Measurements from ENCODE around the gene TVP23B. TPM values are rescaled to one million over a fixed set of nuclear protein-coding genes. Genes with fewer than 3 reads are reported as not detected.

The TVP23B gene
- total and polyA plus RNA-seq, 2 donors from 2014 or later: 20.9 to 35.3 TPM

DNA sequence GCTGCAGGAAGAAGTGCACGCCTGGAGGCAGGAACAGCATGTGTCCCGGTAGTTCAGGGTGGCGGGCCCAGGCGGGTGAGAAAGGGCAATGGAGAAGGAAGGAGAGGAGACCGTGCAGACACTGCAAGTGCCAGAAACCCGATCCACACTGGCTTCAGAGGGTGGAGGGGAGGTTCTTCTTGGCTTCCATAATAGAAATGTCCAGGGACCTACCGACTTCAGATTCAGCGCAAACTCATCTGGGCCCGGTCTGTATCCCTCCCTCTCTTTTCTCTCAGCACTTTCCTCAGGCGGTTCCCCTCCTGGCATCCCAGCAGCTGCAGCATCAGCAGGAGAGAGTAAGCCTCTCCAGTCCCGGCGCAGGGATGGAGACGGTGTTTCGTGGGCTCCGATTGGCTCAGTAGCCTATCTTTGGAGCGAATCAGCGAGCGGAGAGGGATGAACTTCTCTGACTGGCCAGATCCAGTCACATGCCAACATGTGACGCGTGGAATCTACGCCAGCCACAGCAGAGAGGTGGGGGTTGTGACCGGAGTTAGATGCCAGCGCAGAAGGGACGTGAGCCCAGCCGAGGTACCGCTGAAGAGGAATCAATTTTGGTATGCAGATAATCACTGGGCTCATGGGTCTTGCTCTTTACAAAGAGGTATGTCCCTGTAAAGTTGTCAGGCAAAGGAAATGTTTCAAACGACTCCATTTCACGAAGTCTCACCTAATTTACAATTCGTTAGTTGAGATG, 75.0 kb downstream of the TVP23B start:
- H3K9me3 ChIP-seq (ENCODE audit: control insufficient read depth in 2 of 3, insufficient read depth in 1 of 3, low read length in 3 of 3): no peaks in the 10 kb centered on the region
- peak overlapping the region; percentile 59 to 79 for H3K27ac ChIP-seq (ENCODE audit: low read depth in 2 of 2, low read length in 2 of 2)
- H3K36me3 ChIP-seq (ENCODE audit: control insufficient read depth in 2 of 3, insufficient read depth in 3 of 3, low read length in 3 of 3): no peaks in the 10 kb centered on the region
- FAIRE-seq (peak; percentile 96), DNase-seq (peak; percentile 95 to 98 (median 96))
- H3K4me3 ChIP-seq (ENCODE audit: low read length in 3 of 3): peak overlapping the region; percentile 75 to 94 (median 87)
- TF ChIP-seq, protein P1, sequence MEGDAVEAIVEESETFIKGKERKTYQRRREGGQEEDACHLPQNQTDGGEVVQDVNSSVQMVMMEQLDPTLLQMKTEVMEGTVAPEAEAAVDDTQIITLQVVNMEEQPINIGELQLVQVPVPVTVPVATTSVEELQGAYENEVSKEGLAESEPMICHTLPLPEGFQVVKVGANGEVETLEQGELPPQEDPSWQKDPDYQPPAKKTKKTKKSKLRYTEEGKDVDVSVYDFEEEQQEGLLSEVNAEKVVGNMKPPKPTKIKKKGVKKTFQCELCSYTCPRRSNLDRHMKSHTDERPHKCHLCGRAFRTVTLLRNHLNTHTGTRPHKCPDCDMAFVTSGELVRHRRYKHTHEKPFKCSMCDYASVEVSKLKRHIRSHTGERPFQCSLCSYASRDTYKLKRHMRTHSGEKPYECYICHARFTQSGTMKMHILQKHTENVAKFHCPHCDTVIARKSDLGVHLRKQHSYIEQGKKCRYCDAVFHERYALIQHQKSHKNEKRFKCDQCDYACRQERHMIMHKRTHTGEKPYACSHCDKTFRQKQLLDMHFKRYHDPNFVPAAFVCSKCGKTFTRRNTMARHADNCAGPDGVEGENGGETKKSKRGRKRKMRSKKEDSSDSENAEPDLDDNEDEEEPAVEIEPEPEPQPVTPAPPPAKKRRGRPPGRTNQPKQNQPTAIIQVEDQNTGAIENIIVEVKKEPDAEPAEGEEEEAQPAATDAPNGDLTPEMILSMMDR (IDR thresholded peaks at IDR 0.05; ENCODE audit: borderline replicate concordance, extremely low read depth, insufficient read depth): no peak
- peak overlapping the region; percentile 60 to 84 (median 63) for H3K9ac ChIP-seq (ENCODE audit: low read length in 3 of 3)
- no peaks in the 10 kb centered on the region for H3K27me3 ChIP-seq (ENCODE audit: control insufficient read depth, insufficient read depth, low read length)
- intact Hi-C loops (cut with DNase I): no loop called here
- peaks cover 0 to 6% (median 0%) of the 10 kb centered on the region in 3 donors for H3K4me1 ChIP-seq (ENCODE audit: control insufficient read depth in 2 of 3, insufficient read depth in 2 of 3, low read depth in 1 of 3, low read length in 3 of 3)

Other genes starting within 250 kb of the TVP23B start
- gene TBC1D28, start 136.8 kb upstream of the TVP23B start, total RNA-seq: not detected
- not detected for gene TBC1D28, start 136.8 kb upstream of the TVP23B start, polyA plus RNA-seq (ENCODE audit: insufficient read depth, low read depth, low replicate concordance)
- gene FOXO3B, start 98.9 kb upstream of the TVP23B start, total RNA-seq: 3.0 TPM
- 0.49 TPM for gene FOXO3B, start 98.9 kb upstream of the TVP23B start, polyA plus RNA-seq (ENCODE audit: insufficient read depth, low read depth, low replicate concordance)
- gene FBXW10, start 37.1 kb upstream of the TVP23B start, total RNA-seq: not detected
- not detected for gene FBXW10, start 37.1 kb upstream of the TVP23B start, polyA plus RNA-seq (ENCODE audit: insufficient read depth, low read depth, low replicate concordance)
- 30.6 TPM for gene PRPSAP2, start 76.9 kb downstream of the TVP23B start, total RNA-seq
- 32.0 TPM for gene PRPSAP2, start 76.9 kb downstream of the TVP23B start, polyA plus RNA-seq (ENCODE audit: insufficient read depth, low read depth, low replicate concordance)
- 9.7 TPM for gene SLC5A10, start 171.0 kb downstream of the TVP23B start, total RNA-seq
- 16.5 TPM for gene SLC5A10, start 171.0 kb downstream of the TVP23B start, polyA plus RNA-seq (ENCODE audit: insufficient read depth, low read depth, low replicate concordance)
- gene FAM83G, start 223.6 kb downstream of the TVP23B start, total RNA-seq: 8.0 TPM
- gene FAM83G, start 223.6 kb downstream of the TVP23B start, polyA plus RNA-seq (ENCODE audit: insufficient read depth, low read depth, low replicate concordance): 4.9 TPM